K562 (cell line): ENCODE measurements around the gene WDR54. TPM values are rescaled to one million over a fixed set of nuclear protein-coding genes. Genes with fewer than 3 reads are reported as not detected.
A peak's percentile ranks its signal among the peaks of the same experiment; 100 is the strongest.

ENCODE experiments used
- BCLAF1 ChIP-seq, 2 experiments: fragments of 450-650 bp in 1 of 2; IDR thresholded peaks; 2 replicates each; pipeline ENCODE4 v1.6.1; 2011 to 2017; ENCODE audit warnings: low read depth in 2 of 2, antibody characterized with exemption in 1 of 2, borderline replicate concordance in 1 of 2, low read length in 1 of 2, mild to moderate bottlenecking in 1 of 2, mixed read lengths in 1 of 2; ENCODE audit not compliant: control insufficient read depth in 1 of 2
- CBX3 ChIP-seq, 2 experiments: IDR thresholded peaks; 1 replicate in 1 of 2; 2 replicates in 1 of 2; pipeline ENCODE4 v1.6.1; 2012; ENCODE audit warnings: inconsistent platforms in 2 of 2, low read length in 2 of 2, borderline replicate concordance in 1 of 2, control low read depth in 1 of 2
- E2F6 ChIP-seq, 2 experiments: IDR thresholded peaks; 2 replicates each; pipeline ENCODE4 v1.6.1; 2011; ENCODE audit warnings: borderline replicate concordance in 1 of 2, control low read depth in 1 of 2, low read depth in 1 of 2, low read length in 1 of 2, mild to moderate bottlenecking in 1 of 2, mixed read lengths in 1 of 2, moderate library complexity in 1 of 2; ENCODE audit not compliant: insufficient read depth in 1 of 2, insufficient read length in 1 of 2, poor library complexity in 1 of 2, severe bottlenecking in 1 of 2; ENCODE audit errors: extremely low read depth in 1 of 2
- ETV6 ChIP-seq, 3 experiments: fragments of 150-350 bp in 1 of 3; sonication (generic) in 1 of 3; formaldehyde crosslinking in 1 of 3; IDR thresholded peaks; 2 replicates each; pipeline versions ENCODE4 v1.6.1 to v1.8.0; 2014 to 2022; ENCODE audit warnings: borderline replicate concordance in 2 of 3, low read depth in 2 of 3, antibody characterized with exemption in 1 of 3, low read length in 1 of 3, mild to moderate bottlenecking in 1 of 3, missing genetic modification reagents in 1 of 3
- FOXA3 ChIP-seq, 2 experiments: fragments of 450-650 bp in 1 of 2; sonication (generic) in 1 of 2; formaldehyde crosslinking; IDR thresholded peaks in 1 of 2; conservative IDR thresholded peaks in 1 of 2; 2 replicates each; pipeline versions ENCODE4 v1.4.0 to v1.8.0; 2020 to 2022; ENCODE audit warnings: mild to moderate bottlenecking in 2 of 2, missing genetic modification reagents in 1 of 2
- GABPA ChIP-seq: fragments of 200-800 bp; sonication (Bioruptor generic); conservative IDR thresholded peaks from 2 replicates; pipeline ENCODE4 v1.6.1; 2016; ENCODE audit warnings: low read depth, missing genetic modification characterization, missing compliant biosample characterization
- GMEB1 ChIP-seq: fragments of 250-450 bp; sonication (Bioruptor Pico); IDR thresholded peaks from 2 replicates; pipeline ENCODE4 v1.4.0; 2020; ENCODE audit warnings: mild to moderate bottlenecking
- IRF2 ChIP-seq: sonication (generic); formaldehyde crosslinking; IDR thresholded peaks from 2 replicates; pipeline ENCODE4 v1.8.1; 2022; ENCODE audit warnings: mild to moderate bottlenecking, missing genetic modification reagents
- MTA2 ChIP-seq: fragments of 450-650 bp; IDR thresholded peaks from 2 replicates; pipeline ENCODE4 v1.6.1; 2016; ENCODE audit warnings: low read depth
- NFRKB ChIP-seq: fragments of 450-650 bp; IDR thresholded peaks from 2 replicates; pipeline ENCODE4 v1.6.1; 2016; ENCODE audit warnings: low read depth
- PHF21A ChIP-seq: fragments of 450-650 bp; IDR thresholded peaks from 2 replicates; pipeline ENCODE4 v1.6.1; 2017; ENCODE audit warnings: low read depth, borderline replicate concordance
- POLR2AphosphoS2 ChIP-seq: IDR thresholded peaks from 2 replicates; pipeline ENCODE4 v1.6.1; 2012; ENCODE audit warnings: low read length, improper control_type of control experiment
- TBL1XR1 ChIP-seq, 2 experiments: IDR thresholded peaks; 2 replicates each; pipeline ENCODE4 v1.6.1; 2012; ENCODE audit warnings: improper control_type of control experiment in 2 of 2, low read length in 2 of 2, mild to moderate bottlenecking in 1 of 2
- THRA ChIP-seq: fragments of 450-650 bp; IDR thresholded peaks from 2 replicates; pipeline ENCODE4 v1.6.1; 2017; ENCODE audit warnings: mild to moderate bottlenecking, moderate library complexity
- ZFX ChIP-seq: sonication (generic); formaldehyde crosslinking; IDR thresholded peaks from 2 replicates; pipeline ENCODE4 v1.8.0; 2022; ENCODE audit warnings: mild to moderate bottlenecking, missing genetic modification reagents, moderate library complexity
- ZNF324 ChIP-seq: fragments of 250-450 bp; sonication (Bioruptor Pico); IDR thresholded peaks from 2 replicates; pipeline ENCODE4 v1.4.0; 2020; ENCODE audit warnings: mild to moderate bottlenecking
- ZNF507 ChIP-seq: conservative IDR thresholded peaks from 2 replicates; pipeline ENCODE4 v1.6.1; 2017; ENCODE audit warnings: missing genetic modification characterization, missing compliant biosample characterization
- polyA plus RNA-seq, 8 experiments: library from polyadenylated mRNA; depleted of rRNA in 4 of 8; stranded (reverse) in 5 of 8; unstranded in 3 of 8; fragments of >200 nt; fragmentation: Nextera tagmentation in 2 of 8; fragmentation: Illumina TruSeq in 1 of 8; extraction: Ambion mirVana in 2 of 8; extraction: Trizol in 1 of 8; gene quantifications; 2 replicates each; pipeline versions ENCODE4 v1.2.1 to v1.2.3, GENCODE V29; 2011 to 2014; ENCODE audit warnings: inconsistent platforms in 1 of 8, missing spikeins in 1 of 8
- total RNA-seq, 7 experiments: library from RNA; depleted of rRNA in 6 of 7; stranded (reverse); fragments of >200 nt in 6 of 7; fragmentation: Illumina TruSeq in 2 of 7; extraction: Trizol in 2 of 7; gene quantifications; 2 replicates each; pipeline versions ENCODE4 v1.2.1 to v1.2.3, GENCODE V29; 2011 to 2021; ENCODE audit warnings: low replicate concordance in 1 of 7

The WDR54 gene
- total and polyA plus RNA-seq, 9 of the 15 experiments (the other 6 are each of a cell fraction or from before 2014, with no cell fraction given), result 5.2 to 15.2 (median 7.4) TPM

- peak in 1 of 2 experiments; percentile 49 for TF ChIP-seq E2F6 (IDR thresholded peaks at IDR 0.05; ENCODE audit: borderline replicate concordance in 1 of 2, extremely low read depth in 1 of 2, insufficient read depth in 1 of 2, insufficient read length in 1 of 2, low read depth in 1 of 2, low read length in 1 of 2, poor library complexity in 1 of 2, severe bottlenecking in 1 of 2)
- peak in 1 of 2 experiments; percentile 97; a peak in 2 of 3 replicates for TF ChIP-seq CBX3 (IDR thresholded peaks at IDR 0.05; ENCODE audit: borderline replicate concordance in 1 of 2, low read length in 2 of 2)
- peak in 1 of 2 experiments; percentile 98; a peak in 2 of 4 replicates for TF ChIP-seq BCLAF1 (IDR thresholded peaks at IDR 0.05; ENCODE audit: borderline replicate concordance in 1 of 2, control insufficient read depth in 1 of 2, low read depth in 2 of 2, low read length in 1 of 2)
- TF ChIP-seq THRA, result no peak
- TF ChIP-seq PHF21A, result no peak
- TF ChIP-seq FOXA3 (CRISPR knock-in tag; conservative IDR thresholded peaks at IDR 0.05 in 1 of 2, IDR thresholded peaks at IDR 0.05 in 1 of 2), result 0 out of 4 replicates have a peak, but pooled peaks of 1 of the 2 experiments have one; percentile 47
- TF ChIP-seq GABPA (tag), result peak; percentile 100
- TF ChIP-seq ZNF507 (tag), result no peak
- 0 out of 4 replicates have a peak, but pooled peaks of 1 of the 2 experiments have one; percentile 39 for TF ChIP-seq ETV6 (IDR thresholded peaks at IDR 0.05; ENCODE audit: borderline replicate concordance in 1 of 2, low read depth in 2 of 2, low read length in 1 of 2)
- TF ChIP-seq ETV6 (CRISPR knock-in tag; IDR thresholded peaks at IDR 0.05; ENCODE audit: borderline replicate concordance), result no peak
- peak; percentile 60; the same call in 1 of the 2 replicates for TF ChIP-seq NFRKB
- TF ChIP-seq ZFX (CRISPR knock-in tag), result no peak; the same call in 1 of the 2 replicates
- 0 out of 2 replicates have a peak, but pooled peaks have one; percentile 27 for TF ChIP-seq ZNF324 (CRISPR knock-in tag)
- TF ChIP-seq GMEB1 (CRISPR knock-in tag), result peak; percentile 80
- TF ChIP-seq MTA2, result peak; percentile 64
- TF ChIP-seq TBL1XR1 (IDR thresholded peaks at IDR 0.05; ENCODE audit: low read length in 2 of 2), result peak; percentile 54 to 70; a peak in 1 of 4 replicates
- no peak for TF ChIP-seq POLR2AphosphoS2
- no peak for TF ChIP-seq IRF2 (CRISPR knock-in tag)
Measured at GRCh38 chr2:74454654-74455511, 33.4 kb downstream of the WDR54 start, which contains the start of gene INO80B (continued).
